Measurements from ENCODE around the gene PDCD1.
"Not testable (repeated sequence)": the region's sequence is repeated elsewhere in the genome, so short reads cannot be mapped to it uniquely, and the experiment has no call there.

PDCD1 gene

GRCh38 chr2:241823531-241824437, 34.9 kb downstream of the PDCD1 start:
- not testable (repeated sequence) for DNase-seq

- DNase-seq, result no peak
Measured at GRCh38 chr2:241822264-241822623, 36.5 kb downstream of the PDCD1 start.

GRCh38 chr2:241821460-241822263, 37.0 kb downstream of the PDCD1 start:
- DNase-seq, result no peak

- no peak for DNase-seq
Measured at GRCh38 chr2:241820625-241821384, 37.9 kb downstream of the PDCD1 start.

- DNase-seq, result not testable (repeated sequence)
Measured at GRCh38 chr2:241819947-241820624, 38.6 kb downstream of the PDCD1 start.

- no peak for DNase-seq
Measured at GRCh38 chr2:241818943-241819270, 39.8 kb downstream of the PDCD1 start.

GRCh38 chr2:241818229-241818942, 40.3 kb downstream of the PDCD1 start:
- no peak for DNase-seq

- DNase-seq, result not testable (repeated sequence)
Measured at GRCh38 chr2:241817821-241818215, 40.9 kb downstream of the PDCD1 start.

GRCh38 chr2:241817126-241817820, 41.4 kb downstream of the PDCD1 start:
- no peak for DNase-seq

- DNase-seq, result no peak
Measured at GRCh38 chr2:241816431-241817121, 42.1 kb downstream of the PDCD1 start.

GRCh38 chr2:241815477-241816430, 42.9 kb downstream of the PDCD1 start:
- no peak for DNase-seq

- DNase-seq, result no peak
Measured at GRCh38 chr2:241814643-241815476, 43.8 kb downstream of the PDCD1 start.

- no peak for DNase-seq
Measured at GRCh38 chr2:241814393-241814642, 44.4 kb downstream of the PDCD1 start.

- peak; percentile 50 for DNase-seq
Measured at GRCh38 chr2:241813644-241814392, 44.9 kb downstream of the PDCD1 start.

- no peak for DNase-seq
Measured at GRCh38 chr2:241812730-241813643, 45.7 kb downstream of the PDCD1 start.

- DNase-seq, result no peak
Measured at GRCh38 chr2:241811952-241812729, 46.6 kb downstream of the PDCD1 start.
